ENCODE measurements around the gene DNM3. TPM values are rescaled to one million over a fixed set of nuclear protein-coding genes. Genes with fewer than 3 reads are reported as not detected.
A peak's percentile ranks its signal among the peaks of the same experiment; 100 is the strongest.

The DNM3 gene
- polyA plus RNA-seq, 4 donors, result 0.67 to 1.2 (median 0.99) TPM; not detected in 1

GRCh38 chr1:172373864-172374263 is 532.6 kb downstream of the DNM3 start:
- Histone ChIP-seq H3K27me3 (ENCODE audit: control insufficient read depth in 3 of 3, insufficient read depth in 3 of 3, low read length in 3 of 3) (no peaks in the 10 kb centered on the region), H3K27ac (ENCODE audit: low read depth in 1 of 3, low read length in 2 of 3) (no peak overlapping the region), H3K4me3 (ENCODE audit: low read depth in 1 of 3, low read length in 3 of 3) (no peak overlapping the region), H3K4me1 (ENCODE audit: control insufficient read depth in 3 of 3, insufficient read depth in 2 of 3, low read depth in 1 of 3, low read length in 2 of 3) (no peaks in the 10 kb centered on the region), H3K36me3 (ENCODE audit: control insufficient read depth in 3 of 3, insufficient read depth in 2 of 3, low read depth in 1 of 3, low read length in 3 of 3) (no peaks in the 10 kb centered on the region), H3K9me3 (ENCODE audit: control insufficient read depth in 2 of 2, insufficient read depth in 1 of 2, low read depth in 1 of 2, low read length in 1 of 2) (no peaks in the 10 kb centered on the region)
- 69 to 86% (median 72%) methylated on average over 1 of the region's 1 CpG for WGBS, 3 donors
- DNase-seq (no peak), FAIRE-seq (no peak)

- WGBS, 3 donors, result 70 to 80% (median 78%) methylated on average over 2 of the region's 2 CpGs
- Histone ChIP-seq H3K27me3 (ENCODE audit: control insufficient read depth in 3 of 3, insufficient read depth in 3 of 3, low read length in 3 of 3) (no peaks in the 10 kb centered on the region), H3K4me3 (ENCODE audit: low read depth in 1 of 3, low read length in 3 of 3) (no peak overlapping the region), H3K4me1 (ENCODE audit: control insufficient read depth in 3 of 3, insufficient read depth in 2 of 3, low read depth in 1 of 3, low read length in 2 of 3) (no peaks in the 10 kb centered on the region), H3K36me3 (ENCODE audit: control insufficient read depth in 3 of 3, insufficient read depth in 2 of 3, low read depth in 1 of 3, low read length in 3 of 3) (no peaks in the 10 kb centered on the region), H3K27ac (ENCODE audit: low read depth in 1 of 3, low read length in 2 of 3) (no peak overlapping the region), H3K9me3 (ENCODE audit: control insufficient read depth in 2 of 2, insufficient read depth in 1 of 2, low read depth in 1 of 2, low read length in 1 of 2) (no peaks in the 10 kb centered on the region)
- no peak for DNase-seq
- no peak for FAIRE-seq
These were observed 533.9 kb downstream of the DNM3 start for GRCh38 chr1:172375211-172375631.

- no peaks in the 10 kb centered on the region for H3K27me3 ChIP-seq (ENCODE audit: control insufficient read depth in 3 of 3, insufficient read depth in 3 of 3, low read length in 3 of 3)
- H3K4me1 ChIP-seq (ENCODE audit: control insufficient read depth in 3 of 3, insufficient read depth in 2 of 3, low read depth in 1 of 3, low read length in 2 of 3), result no peaks in the 10 kb centered on the region
- no peak overlapping the region for H3K4me3 ChIP-seq (ENCODE audit: low read depth in 1 of 3, low read length in 3 of 3)
- DNase-seq (no peak), FAIRE-seq (no peak)
- 54 to 84% (median 75%) methylated on average over 2 of the region's 2 CpGs for WGBS, 3 donors
- H3K27ac ChIP-seq (ENCODE audit: low read depth in 1 of 3, low read length in 2 of 3), result no peak overlapping the region
- H3K36me3 ChIP-seq (ENCODE audit: control insufficient read depth in 3 of 3, insufficient read depth in 2 of 3, low read depth in 1 of 3, low read length in 3 of 3), result no peaks in the 10 kb centered on the region
- H3K9me3 ChIP-seq (ENCODE audit: control insufficient read depth in 2 of 2, insufficient read depth in 1 of 2, low read depth in 1 of 2, low read length in 1 of 2), result no peaks in the 10 kb centered on the region
These were observed 535.1 kb downstream of the DNM3 start for GRCh38 chr1:172376431-172376830.

- Histone ChIP-seq H3K27ac (ENCODE audit: low read depth in 1 of 3, low read length in 2 of 3) (no peak overlapping the region), H3K27me3 (ENCODE audit: control insufficient read depth in 3 of 3, insufficient read depth in 3 of 3, low read length in 3 of 3) (no peaks in the 10 kb centered on the region), H3K4me1 (ENCODE audit: control insufficient read depth in 3 of 3, insufficient read depth in 2 of 3, low read depth in 1 of 3, low read length in 2 of 3) (no peaks in the 10 kb centered on the region), H3K9me3 (ENCODE audit: control insufficient read depth in 2 of 2, insufficient read depth in 1 of 2, low read depth in 1 of 2, low read length in 1 of 2) (no peaks in the 10 kb centered on the region), H3K4me3 (ENCODE audit: low read depth in 1 of 3, low read length in 3 of 3) (no peak overlapping the region), H3K36me3 (ENCODE audit: control insufficient read depth in 3 of 3, insufficient read depth in 2 of 3, low read depth in 1 of 3, low read length in 3 of 3) (no peaks in the 10 kb centered on the region)
- FAIRE-seq, result no peak
- DNase-seq, result no peak
These were observed 536.3 kb downstream of the DNM3 start for GRCh38 chr1:172377565-172377964.

GRCh38 chr1:172378109-172378760 is 536.9 kb downstream of the DNM3 start:
- 90 to 100% (median 98%) methylated on average over 1 of the region's 1 CpG for WGBS, 3 donors
- Histone ChIP-seq H3K27me3 (ENCODE audit: control insufficient read depth in 3 of 3, insufficient read depth in 3 of 3, low read length in 3 of 3) (no peaks in the 10 kb centered on the region), H3K4me3 (ENCODE audit: low read depth in 1 of 3, low read length in 3 of 3) (no peak overlapping the region), H3K4me1 (ENCODE audit: control insufficient read depth in 3 of 3, insufficient read depth in 2 of 3, low read depth in 1 of 3, low read length in 2 of 3) (no peaks in the 10 kb centered on the region), H3K36me3 (ENCODE audit: control insufficient read depth in 3 of 3, insufficient read depth in 2 of 3, low read depth in 1 of 3, low read length in 3 of 3) (no peaks in the 10 kb centered on the region), H3K27ac (ENCODE audit: low read depth in 1 of 3, low read length in 2 of 3) (no peak overlapping the region), H3K9me3 (ENCODE audit: control insufficient read depth in 2 of 2, insufficient read depth in 1 of 2, low read depth in 1 of 2, low read length in 1 of 2) (no peaks in the 10 kb centered on the region)
- DNase-seq (no peak), FAIRE-seq (no peak)

GRCh38 chr1:172380441-172381244 is 539.3 kb downstream of the DNM3 start:
- H3K4me1 ChIP-seq (ENCODE audit: control insufficient read depth in 3 of 3, insufficient read depth in 2 of 3, low read depth in 1 of 3, low read length in 2 of 3), result no peaks in the 10 kb centered on the region
- 39 to 50% (median 46%) methylated on average over 6 of the region's 6 CpGs for WGBS, 3 donors
- H3K27ac ChIP-seq (ENCODE audit: low read depth in 1 of 3, low read length in 2 of 3), result peak overlapping the region in 1 of 3 donors; percentile 1
- no peaks in the 10 kb centered on the region for H3K9me3 ChIP-seq (ENCODE audit: control insufficient read depth in 2 of 2, insufficient read depth in 1 of 2, low read depth in 1 of 2, low read length in 1 of 2)
- no peak for FAIRE-seq
- no peaks in the 10 kb centered on the region for H3K36me3 ChIP-seq (ENCODE audit: control insufficient read depth in 3 of 3, insufficient read depth in 2 of 3, low read depth in 1 of 3, low read length in 3 of 3)
- H3K27me3 ChIP-seq (ENCODE audit: control insufficient read depth in 3 of 3, insufficient read depth in 3 of 3, low read length in 3 of 3), result no peaks in the 10 kb centered on the region
- H3K4me3 ChIP-seq (ENCODE audit: low read depth in 1 of 3, low read length in 3 of 3), result no peak overlapping the region
- DNase-seq, result peak; percentile 13 to 37

GRCh38 chr1:172381946-172382345 is 540.6 kb downstream of the DNM3 start:
- Histone ChIP-seq H3K4me1 (ENCODE audit: control insufficient read depth in 3 of 3, insufficient read depth in 2 of 3, low read depth in 1 of 3, low read length in 2 of 3) (no peaks in the 10 kb centered on the region), H3K27ac (ENCODE audit: low read depth in 1 of 3, low read length in 2 of 3) (peak overlapping the region in 1 of 3 donors; percentile 37), H3K4me3 (ENCODE audit: low read depth in 1 of 3, low read length in 3 of 3) (no peak overlapping the region), H3K36me3 (ENCODE audit: control insufficient read depth in 3 of 3, insufficient read depth in 2 of 3, low read depth in 1 of 3, low read length in 3 of 3) (no peaks in the 10 kb centered on the region), H3K9me3 (ENCODE audit: control insufficient read depth in 2 of 2, insufficient read depth in 1 of 2, low read depth in 1 of 2, low read length in 1 of 2) (no peaks in the 10 kb centered on the region), H3K27me3 (ENCODE audit: control insufficient read depth in 3 of 3, insufficient read depth in 3 of 3, low read length in 3 of 3) (no peaks in the 10 kb centered on the region)
- 17 to 61% (median 60%) methylated on average over 2 of the region's 2 CpGs for WGBS, 3 donors
- no peak for FAIRE-seq
- peak in 1 of 2 donors; percentile 33 for DNase-seq

- H3K4me3 ChIP-seq (ENCODE audit: low read depth in 1 of 3, low read length in 3 of 3), result no peak overlapping the region
- H3K27me3 ChIP-seq (ENCODE audit: control insufficient read depth in 3 of 3, insufficient read depth in 3 of 3, low read length in 3 of 3), result no peaks in the 10 kb centered on the region
These were observed 541.1 kb downstream of the DNM3 start for GRCh38 chr1:172382406-172382805.

More at GRCh38 chr1:172382406-172382805, 541.1 kb downstream of the DNM3 start:
- Histone ChIP-seq H3K27ac (ENCODE audit: low read depth in 1 of 3, low read length in 2 of 3) (peak overlapping the region in 1 of 3 donors; percentile 59), H3K36me3 (ENCODE audit: control insufficient read depth in 3 of 3, insufficient read depth in 2 of 3, low read depth in 1 of 3, low read length in 3 of 3) (no peaks in the 10 kb centered on the region), H3K9me3 (ENCODE audit: control insufficient read depth in 2 of 2, insufficient read depth in 1 of 2, low read depth in 1 of 2, low read length in 1 of 2) (no peaks in the 10 kb centered on the region), H3K4me1 (ENCODE audit: control insufficient read depth in 3 of 3, insufficient read depth in 2 of 3, low read depth in 1 of 3, low read length in 2 of 3) (no peaks in the 10 kb centered on the region)
- DNase-seq (no peak), FAIRE-seq (no peak)
- WGBS, 3 donors, result 81 to 100% (median 85%) methylated on average over 1 of the region's 1 CpG
